GM12865 (cell line): Measurements from ENCODE around the gene SKOR1.

ENCODE experiments used
- DNase-seq: peaks from one replicate; pipeline ENCODE4 v3.0.0; 2010; ENCODE audit warnings: low read depth
- H3K4me3 ChIP-seq: 2 replicates; pipeline ENCODE4 v1.5.1; 2011; ENCODE audit warnings: mild to moderate bottlenecking, low read depth, low read length, control low read depth
- CTCF ChIP-seq: IDR thresholded peaks from 2 replicates; pipeline ENCODE4 v1.5.1; 2011; ENCODE audit warnings: low read length, control low read depth, low read depth, inconsistent platforms; ENCODE audit not compliant: insufficient read depth; ENCODE audit errors: missing control alignments

SKOR1 gene

GRCh38 chr15:67803996-67804843 is 21.1 kb upstream of the SKOR1 start:
- no peak for DNase-seq
- TF ChIP-seq CTCF: no peak

GRCh38 chr15:67805008-67805665 is 20.2 kb upstream of the SKOR1 start:
- no peak for DNase-seq
- no peak overlapping the region for H3K4me3 ChIP-seq
- no peak for TF ChIP-seq CTCF

More at GRCh38 chr15:67803996-67804843, 21.1 kb upstream of the SKOR1 start:
- no peak overlapping the region for H3K4me3 ChIP-seq

- TF ChIP-seq CTCF: no peak
- DNase-seq: no peak
- no peak overlapping the region for H3K4me3 ChIP-seq
Measured at GRCh38 chr15:67805666-67806516, 19.4 kb upstream of the SKOR1 start.

- no peak for DNase-seq
- H3K4me3 ChIP-seq: no peak overlapping the region
- TF ChIP-seq CTCF: no peak
Measured at GRCh38 chr15:67806536-67806935, 18.8 kb upstream of the SKOR1 start.

GRCh38 chr15:67807141-67807540 is 18.2 kb upstream of the SKOR1 start:
- no peak overlapping the region for H3K4me3 ChIP-seq
- no peak for DNase-seq
- no peak for TF ChIP-seq CTCF

GRCh38 chr15:67807836-67808235 is 17.5 kb upstream of the SKOR1 start:
- TF ChIP-seq CTCF: no peak
- H3K4me3 ChIP-seq: no peak overlapping the region
- DNase-seq: no peak
